Ascending aorta (tissue), 2 donors: ENCODE data around the gene BPTF. TPM values are rescaled to one million over a fixed set of nuclear protein-coding genes. Genes with fewer than 3 reads are reported as not detected.
A peak's percentile ranks its signal among the peaks of the same experiment; 100 is the strongest.

Experiments used
- DNase-seq, 2 donors: peaks; one replicate each; pipeline ENCODE4 v3.0.0-alpha.2; 2019; ENCODE audit warnings: low spot score in 2 of 2
- H3K27ac ChIP-seq, 2 donors: fragments of 200-600 bp; sonication (generic); one replicate each; pipeline ENCODE4 v1.5.1; 2016 to 2017; ENCODE audit warnings: mild to moderate bottlenecking in 1 of 2
- H3K27me3 ChIP-seq: fragments of 200-600 bp; sonication (generic); one replicate; pipeline ENCODE4 v1.5.1; 2017
- H3K36me3 ChIP-seq, 2 donors: fragments of 200-600 bp; sonication (generic); one replicate each; pipeline ENCODE4 v1.5.1; 2016
- H3K4me1 ChIP-seq, 2 donors: fragments of 200-600 bp; sonication (generic); one replicate each; pipeline ENCODE4 v1.5.1; 2016 to 2017; ENCODE audit warnings: mild to moderate bottlenecking in 1 of 2
- H3K4me3 ChIP-seq, 2 donors: fragments of 200-600 bp; sonication (generic); one replicate each; pipeline ENCODE4 v1.5.1; 2016 to 2017; ENCODE audit warnings: mild to moderate bottlenecking in 1 of 2
- H3K9me3 ChIP-seq, 2 donors: fragments of 200-600 bp; sonication (generic); one replicate each; pipeline ENCODE4 v1.5.1; 2016
- CTCF ChIP-seq, 3 experiments: fragments of 200-600 bp in 2 of 3; fragments of 450-650 bp in 1 of 3; sonication (generic) in 2 of 3; IDR thresholded peaks; one replicate each; pipeline ENCODE4 v1.5.1; 2016 to 2019; ENCODE audit warnings: antibody characterized with exemption in 3 of 3, mild to moderate bottlenecking in 1 of 3, moderate library complexity in 1 of 3
- intact Hi-C: fragments of 100-400 bp; cut with DNase I; formaldehyde crosslinking; loops from one replicate; pipeline ENCODE4 v1.15.1; 2023
- total RNA-seq: library from RNA; depleted of rRNA; stranded (reverse); fragments of >200 nt; gene quantifications from one replicate; pipeline ENCODE4 v1.1.0, GENCODE V29; 2016

The BPTF gene
- total RNA-seq, 1 donor from 2014 or later = 67.4 TPM

- intact Hi-C loops = no loop called here
- no peak for DNase-seq
- no peak for TF ChIP-seq CTCF (IDR thresholded peaks at IDR 0.05)
- H3K27ac ChIP-seq = no peak overlapping the region
- no peaks in the 10 kb centered on the region for H3K27me3 ChIP-seq
- no peaks in the 10 kb centered on the region for H3K4me1 ChIP-seq
- H3K36me3 ChIP-seq = peaks cover 0 to 8% of the 10 kb centered on the region in 2 donors
- no peaks in the 10 kb centered on the region for H3K9me3 ChIP-seq
- H3K4me3 ChIP-seq = no peak overlapping the region
These were observed 156.8 kb downstream of the BPTF start for GRCh38 chr17:67982034-67982640.

GRCh38 chr17:67982686-67983382 is 157.5 kb downstream of the BPTF start:
- DNase-seq = no peak
- H3K27ac ChIP-seq = no peak overlapping the region
- H3K4me1 ChIP-seq = no peaks in the 10 kb centered on the region
- peaks cover 0 to 8% of the 10 kb centered on the region in 2 donors for H3K36me3 ChIP-seq
- TF ChIP-seq CTCF (IDR thresholded peaks at IDR 0.05) = no peak
- intact Hi-C loops = no loop called here
- no peaks in the 10 kb centered on the region for H3K27me3 ChIP-seq
- no peaks in the 10 kb centered on the region for H3K9me3 ChIP-seq
- no peak overlapping the region for H3K4me3 ChIP-seq

GRCh38 chr17:67983383-67983688 is 158.0 kb downstream of the BPTF start:
- H3K27me3 ChIP-seq = no peaks in the 10 kb centered on the region
- no peak for DNase-seq
- H3K4me1 ChIP-seq = no peaks in the 10 kb centered on the region
- no peak overlapping the region for H3K27ac ChIP-seq
- H3K9me3 ChIP-seq = no peaks in the 10 kb centered on the region
- no peak overlapping the region for H3K4me3 ChIP-seq
- no peak for TF ChIP-seq CTCF (IDR thresholded peaks at IDR 0.05)
- peaks cover 0 to 8% of the 10 kb centered on the region in 2 donors for H3K36me3 ChIP-seq
- intact Hi-C loops = no loop called here

- Histone ChIP-seq H3K36me3 (no peaks in the 10 kb centered on the region), H3K9me3 (no peaks in the 10 kb centered on the region), H3K4me3 (no peak overlapping the region), H3K27me3 (no peaks in the 10 kb centered on the region), H3K27ac (no peak overlapping the region), H3K4me1 (peaks cover 4 to 7% of the 10 kb centered on the region in 2 donors)
- no peak for TF ChIP-seq CTCF (IDR thresholded peaks at IDR 0.05)
- no peak for DNase-seq
- intact Hi-C loops = no loop called here
These were observed 165.6 kb downstream of the BPTF start for GRCh38 chr17:67990909-67991308.

GRCh38 chr17:67992548-67993152 is 167.3 kb downstream of the BPTF start:
- peak overlapping the region; percentile 76 to 95 for H3K27ac ChIP-seq
- peak overlapping the region; percentile 52 to 82 for H3K4me3 ChIP-seq
- H3K27me3 ChIP-seq = no peaks in the 10 kb centered on the region
- no peak for DNase-seq
- no peaks in the 10 kb centered on the region for H3K9me3 ChIP-seq
- TF ChIP-seq CTCF (IDR thresholded peaks at IDR 0.05) = no peak
- H3K36me3 ChIP-seq = no peaks in the 10 kb centered on the region
- peaks cover 4 to 9% of the 10 kb centered on the region in 2 donors for H3K4me1 ChIP-seq
- intact Hi-C loops = loop anchor here (1.0 to 2.0 kb wide), 3 partner anchors 28 to 1334 kb away; partner anchors contain the start of gene ABCA5
